Stimulated activated CD8-positive, alpha-beta memory T cell treated with anti-CD3 and anti-CD28 coated beads, Interleukin-12 subunit alpha, Interleukin-12 subunit beta, amount 100 ng/mL, for 24 hours (primary cell): ENCODE data around the gene LITAFD.
"Not testable (repeated sequence)": the region's sequence is repeated elsewhere in the genome, so short reads cannot be mapped to it uniquely, and the experiment has no call there.

Experiments used
- DNase-seq: peaks from one replicate; pipeline ENCODE4 v3.0.0-alpha.2; 2020; ENCODE audit errors: extremely low read depth

The LITAFD gene

GRCh38 chr16:8855972-8856371 lies 26.2 kb upstream of the LITAFD start:
- no peak for DNase-seq

- no peak for DNase-seq
Observed at GRCh38 chr16:8858994-8859912, 22.9 kb upstream of the LITAFD start.

- no peak for DNase-seq
Observed at GRCh38 chr16:8859913-8860881, 22.0 kb upstream of the LITAFD start.

- DNase-seq: no peak
Observed at GRCh38 chr16:8861563-8862308, 20.4 kb upstream of the LITAFD start.

GRCh38 chr16:8862309-8863130 lies 19.6 kb upstream of the LITAFD start:
- DNase-seq: no peak

GRCh38 chr16:8863594-8864424 lies 18.3 kb upstream of the LITAFD start:
- DNase-seq: no peak

- DNase-seq: no peak
Observed at GRCh38 chr16:8864480-8865110, 17.6 kb upstream of the LITAFD start.

GRCh38 chr16:8865145-8865882 lies 16.8 kb upstream of the LITAFD start:
- DNase-seq: no peak

GRCh38 chr16:8866118-8866883 lies 15.8 kb upstream of the LITAFD start:
- no peak for DNase-seq

GRCh38 chr16:8866884-8867215 lies 15.3 kb upstream of the LITAFD start:
- DNase-seq: no peak

GRCh38 chr16:8867216-8867931 lies 14.8 kb upstream of the LITAFD start:
- DNase-seq: no peak

GRCh38 chr16:8867932-8868415 lies 14.2 kb upstream of the LITAFD start:
- peak; percentile 26 for DNase-seq

- peak; percentile 47 for DNase-seq
Observed at GRCh38 chr16:8868416-8869211, 13.5 kb upstream of the LITAFD start, which contains the start of gene CARHSP1. Gene CARHSP1 (minus strand): TSS chr16:8869006. CDS start chr16:8859328, 9,678 bp downstream.

- no peak for DNase-seq
Observed at GRCh38 chr16:8869212-8869987, 12.8 kb upstream of the LITAFD start.

GRCh38 chr16:8869988-8870241 lies 12.2 kb upstream of the LITAFD start:
- DNase-seq: not testable (repeated sequence)

GRCh38 chr16:8872071-8872470 lies 10.1 kb upstream of the LITAFD start:
- DNase-seq: no peak
